Embryonic facial prominence (tissue), 1 donor: ENCODE results near the gene COX7A2.

Experiments
- DNase-seq: peaks from one replicate; pipeline ENCODE4 v3.0.0-alpha.2; 2016; ENCODE audit errors: extremely low spot score

COX7A2 gene

DNA sequence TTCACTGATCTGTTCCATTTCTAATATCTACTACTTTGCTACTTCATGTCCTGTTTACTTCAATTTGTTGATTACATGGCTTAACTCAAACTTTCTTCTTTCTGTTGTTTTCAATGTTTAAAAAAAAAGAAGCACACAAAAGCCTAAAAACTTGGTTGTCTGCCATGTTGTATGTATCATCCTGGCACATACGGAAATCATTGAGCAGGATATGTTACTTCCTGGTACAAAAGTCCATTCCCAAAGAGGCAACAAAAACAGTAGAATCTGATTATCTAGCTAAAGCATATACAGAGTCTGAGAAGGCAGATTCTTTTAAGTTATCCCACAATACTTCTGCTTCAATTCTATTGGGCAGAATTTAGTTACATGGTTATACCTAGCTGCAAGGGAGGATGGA is 23.2 kb downstream of the COX7A2 start:
- no peak for DNase-seq

DNA sequence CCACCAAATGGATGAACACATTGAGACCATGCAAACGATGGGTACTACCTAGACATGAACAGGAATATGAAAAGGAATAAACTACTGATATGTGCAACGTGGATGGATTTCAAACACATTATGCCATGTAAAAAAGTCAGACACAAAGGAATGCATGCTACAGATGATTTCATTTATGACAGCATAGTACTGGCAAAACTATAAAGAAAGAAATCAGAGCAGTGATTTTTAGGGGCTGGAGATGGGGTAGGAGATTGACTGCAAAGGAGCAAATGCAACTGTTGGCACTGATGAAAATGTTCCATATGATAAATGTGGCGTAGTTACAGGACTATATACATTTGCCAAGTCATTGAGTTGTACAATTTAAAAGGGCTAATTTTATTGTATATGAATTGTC is 24.3 kb downstream of the COX7A2 start:
- peak; percentile 48 for DNase-seq

DNA sequence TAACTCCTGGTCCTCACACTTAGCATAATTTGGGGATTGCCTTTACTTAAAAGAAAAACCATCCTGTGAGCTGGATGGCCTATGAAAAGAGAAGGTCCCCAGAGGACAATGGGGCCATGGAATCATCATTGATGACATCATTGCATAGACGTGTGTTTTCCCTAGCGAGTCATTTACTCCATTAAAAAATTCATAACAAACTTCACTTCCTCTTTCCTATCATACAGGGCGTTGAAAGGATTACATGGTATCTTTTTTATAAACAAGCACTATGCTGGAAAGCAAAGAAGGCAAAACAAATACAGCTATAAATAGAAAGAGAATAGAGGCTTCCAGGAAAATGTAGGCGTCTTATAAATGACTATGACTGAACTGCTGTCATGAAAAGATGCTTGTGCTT is 26.4 kb downstream of the COX7A2 start:
- DNase-seq: no peak

DNA sequence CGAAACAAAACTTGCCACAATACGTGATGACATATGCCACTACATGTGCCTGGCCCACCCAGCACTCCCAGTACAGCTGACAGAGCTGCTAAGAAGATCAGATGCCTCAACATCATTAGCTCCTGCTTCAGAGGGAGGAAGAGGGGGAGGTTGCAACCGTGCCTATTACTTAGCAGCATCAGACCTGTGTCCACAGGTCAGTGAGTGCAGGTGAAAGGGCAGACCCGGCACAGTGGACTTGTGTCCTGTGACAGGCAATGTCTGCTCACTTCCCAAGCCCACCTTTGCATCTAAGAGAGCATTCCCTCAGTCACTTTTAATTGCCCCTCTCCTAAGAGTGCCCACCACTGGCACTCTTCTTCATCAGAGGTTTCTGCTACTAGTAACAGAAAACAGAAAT is 28.3 kb downstream of the COX7A2 start:
- DNase-seq: no peak

DNA sequence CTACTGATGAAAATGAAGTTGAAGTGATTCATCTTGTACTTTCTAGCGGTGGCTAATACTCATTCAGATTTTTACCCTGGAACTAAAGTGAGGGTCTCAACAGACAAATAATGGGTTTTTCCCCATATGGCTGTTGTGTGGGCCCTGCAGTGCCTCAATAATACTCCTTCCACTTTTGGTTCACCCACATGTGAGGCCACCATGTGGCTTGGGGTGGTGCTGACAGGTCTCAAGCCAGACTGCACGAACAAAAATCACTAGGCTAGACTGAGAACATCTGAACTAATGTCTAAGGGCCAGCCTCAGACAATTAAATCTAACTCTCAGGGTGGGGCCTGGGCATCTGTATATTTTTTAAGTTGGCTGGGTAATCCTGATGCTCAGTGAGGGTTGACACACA is 29.9 kb downstream of the COX7A2 start:
- no peak for DNase-seq

DNA sequence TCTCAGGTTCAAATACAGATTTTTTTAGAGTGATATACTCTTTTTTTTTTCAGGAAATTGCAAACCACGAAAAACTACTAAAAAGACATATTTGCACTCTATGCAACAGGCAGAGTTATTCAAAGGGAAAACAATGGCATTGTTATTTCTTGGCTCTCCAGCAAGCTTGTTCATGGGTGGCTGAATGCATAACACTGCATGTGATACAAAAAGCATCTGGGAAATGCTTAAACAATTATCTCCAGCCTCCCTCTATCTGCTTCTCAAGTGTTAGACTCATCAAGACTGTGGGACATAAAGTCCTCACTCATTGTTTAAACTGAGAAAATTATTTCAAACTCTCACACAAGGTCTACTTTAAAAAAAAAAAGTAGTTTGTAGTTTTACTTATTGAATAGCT is 30.5 kb downstream of the COX7A2 start:
- DNase-seq: no peak

DNA sequence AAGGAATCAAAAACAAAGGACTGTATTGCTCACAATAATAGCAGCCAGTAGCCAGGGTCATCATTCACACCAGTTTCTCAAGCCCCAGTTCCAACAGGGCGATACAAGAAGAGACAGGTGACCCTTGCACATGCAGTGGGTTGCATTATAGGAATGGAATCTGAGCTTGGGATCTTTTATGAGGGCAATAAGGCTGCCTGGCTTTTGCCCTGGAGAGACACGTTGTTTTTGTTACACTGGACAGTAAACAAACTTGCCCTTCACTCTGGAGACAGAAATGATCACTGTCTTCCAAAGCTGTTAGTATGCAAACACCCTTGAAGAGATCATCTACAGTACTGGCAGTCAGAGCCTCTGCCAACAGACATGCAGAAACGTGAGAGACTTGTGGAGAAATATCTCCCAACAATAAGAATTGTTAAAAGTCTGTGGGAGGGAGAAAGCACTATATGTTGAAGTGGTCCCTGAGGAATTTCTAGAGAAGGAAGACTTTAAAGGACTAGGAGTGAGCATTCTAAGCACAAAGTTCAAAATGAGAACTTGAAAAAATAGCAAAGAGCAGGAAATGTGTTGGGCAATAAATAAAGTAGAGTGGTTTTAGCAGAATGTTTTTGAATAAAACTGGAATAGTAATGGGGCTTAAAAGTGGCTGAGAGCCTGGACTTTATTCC is 31.5 kb downstream of the COX7A2 start:
- DNase-seq: no peak

DNA sequence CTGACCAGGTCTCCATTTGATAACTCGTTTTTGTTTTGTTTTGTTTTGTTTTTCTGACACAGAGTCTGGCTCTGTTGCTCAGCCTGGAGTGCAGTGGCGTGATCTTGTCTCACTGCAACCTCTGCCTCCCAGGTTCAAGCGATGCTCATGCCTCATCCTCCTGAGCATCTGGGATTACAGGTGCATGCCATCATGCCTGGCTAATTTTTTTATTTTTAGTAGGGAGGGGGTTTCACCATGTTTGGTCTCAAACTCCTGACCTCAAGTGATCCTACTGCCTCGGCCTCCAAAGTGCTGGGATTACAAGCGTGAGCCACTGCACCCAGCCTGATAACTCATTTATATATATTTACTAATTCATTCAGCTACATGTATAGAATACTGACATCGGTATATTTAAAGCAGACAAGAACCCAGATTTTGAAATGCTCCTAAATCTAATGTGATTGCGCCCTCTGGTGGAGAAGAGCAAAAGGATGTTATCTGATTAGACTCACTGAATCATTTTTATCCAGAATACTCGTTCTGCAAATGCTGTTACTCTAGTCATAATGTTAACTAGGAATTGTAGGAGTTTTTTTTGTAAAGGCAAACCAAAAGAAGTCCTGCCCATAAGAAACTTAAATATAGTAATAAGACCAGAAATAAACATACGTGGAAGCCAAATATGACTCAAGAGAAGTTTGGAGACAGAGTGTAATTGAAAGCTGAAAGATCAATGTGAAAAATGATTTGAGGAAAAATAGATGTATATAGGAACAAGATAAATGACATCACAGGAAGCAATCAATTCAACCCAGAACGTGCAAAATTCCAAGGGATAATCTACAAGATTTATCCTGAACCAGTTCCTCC is 32.5 kb downstream of the COX7A2 start:
- DNase-seq: peak; percentile 77

DNA sequence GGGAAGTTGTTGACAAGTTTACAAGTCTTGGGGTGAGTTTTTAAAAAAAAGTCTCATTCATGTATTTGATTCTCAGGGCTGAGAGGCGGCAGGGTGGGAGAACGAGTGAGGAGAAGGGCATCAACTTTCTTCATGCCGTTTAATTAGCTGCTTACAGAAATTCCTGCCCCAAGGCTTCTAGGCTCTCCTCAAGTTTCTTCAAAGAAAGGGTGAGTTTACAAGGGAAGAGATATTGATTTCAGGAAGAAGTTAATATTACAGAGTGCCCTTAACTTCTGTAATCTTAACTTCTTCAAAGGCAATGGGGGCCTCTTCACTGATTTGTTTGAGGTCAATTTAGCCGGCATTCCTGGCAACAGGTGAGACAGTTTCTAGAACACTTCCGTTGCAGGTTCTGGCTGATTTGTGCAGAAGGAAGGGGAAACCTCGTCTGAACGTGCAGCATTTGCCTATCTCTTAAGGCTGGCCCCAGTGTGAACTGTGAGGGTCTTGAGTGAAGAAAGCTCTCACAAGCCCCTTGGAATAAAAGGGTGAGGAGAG is 34.3 kb downstream of the COX7A2 start:
- DNase-seq: no peak

DNA sequence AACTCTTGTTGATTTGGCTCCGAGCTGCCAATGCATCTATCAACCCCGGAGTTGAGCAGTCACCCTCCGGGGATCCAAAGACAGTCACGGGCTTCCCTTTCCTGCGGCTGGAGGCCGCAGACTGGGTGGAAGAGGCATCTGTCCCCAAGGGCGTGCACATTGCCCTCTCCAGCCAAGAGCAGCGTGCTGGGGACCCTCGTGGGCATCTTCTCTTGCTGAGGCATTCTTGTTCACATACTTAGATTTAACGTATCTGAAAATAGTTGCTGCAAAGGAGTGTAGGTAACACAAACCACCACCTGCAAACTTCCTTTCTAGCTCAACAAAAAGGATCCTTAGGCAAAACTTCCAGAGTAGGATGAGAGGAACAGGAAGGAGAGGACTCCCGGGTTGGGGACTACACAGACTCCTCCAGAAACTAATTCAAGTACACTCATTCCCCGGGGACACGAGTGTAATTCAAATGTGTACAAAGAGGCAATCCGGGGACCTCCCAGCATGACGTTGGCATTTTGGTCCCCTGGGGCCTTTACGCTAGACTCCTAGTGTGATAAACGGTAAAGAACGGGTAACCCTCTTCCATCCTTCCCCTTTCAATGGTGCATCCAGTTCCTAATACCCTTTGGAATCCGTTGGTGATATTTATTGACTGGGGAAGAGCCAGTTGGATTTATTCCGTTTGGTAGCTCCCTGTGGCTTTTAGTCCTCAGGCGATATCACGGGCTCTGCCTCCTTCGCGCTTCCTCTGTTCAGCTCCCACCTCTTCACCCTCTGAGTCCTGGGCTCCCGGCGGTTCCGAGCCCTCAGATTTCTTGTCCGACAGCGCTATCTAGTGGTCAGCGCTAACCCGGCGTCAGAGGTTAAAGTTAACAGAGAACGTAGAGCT is 35.1 kb downstream of the COX7A2 start:
- DNase-seq: peak; percentile 75

DNA sequence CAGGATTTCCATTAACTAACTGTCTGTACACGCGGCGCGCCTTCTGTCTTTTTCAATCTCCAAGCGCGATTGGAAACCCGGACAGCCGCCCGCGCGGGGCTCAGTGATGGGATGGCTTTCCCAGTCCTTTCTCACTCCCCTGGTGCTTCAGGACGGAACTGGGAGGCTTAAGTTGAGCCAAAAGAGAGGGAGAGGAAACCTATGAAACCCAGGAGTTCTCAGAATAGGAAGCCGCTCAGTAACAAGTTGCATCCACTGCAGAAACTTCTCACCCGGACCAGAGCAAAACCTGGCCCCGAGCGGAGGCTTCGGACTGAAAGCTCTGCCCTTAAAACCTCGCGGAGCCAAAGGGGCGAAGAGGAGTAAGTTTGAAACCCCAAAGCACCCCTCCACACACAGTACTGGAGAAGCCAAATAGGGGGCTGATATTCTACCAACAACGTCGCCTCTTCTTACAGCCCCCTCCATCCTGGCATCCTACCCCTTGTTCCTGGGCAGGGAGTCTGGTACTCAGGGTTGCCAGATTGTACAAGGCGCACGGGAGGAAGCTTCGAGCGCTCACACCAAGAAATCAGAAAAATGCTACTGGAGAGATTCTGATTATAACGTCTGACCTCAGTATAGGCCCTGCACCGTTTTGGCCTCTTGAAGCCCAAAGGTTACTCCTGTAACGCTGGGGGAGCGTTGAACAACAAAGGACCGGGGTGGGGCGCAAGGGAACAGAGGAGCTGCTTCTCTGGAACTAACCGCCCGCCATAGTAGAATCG is 36.8 kb downstream of the COX7A2 start:
- DNase-seq: peak; percentile 51

DNA sequence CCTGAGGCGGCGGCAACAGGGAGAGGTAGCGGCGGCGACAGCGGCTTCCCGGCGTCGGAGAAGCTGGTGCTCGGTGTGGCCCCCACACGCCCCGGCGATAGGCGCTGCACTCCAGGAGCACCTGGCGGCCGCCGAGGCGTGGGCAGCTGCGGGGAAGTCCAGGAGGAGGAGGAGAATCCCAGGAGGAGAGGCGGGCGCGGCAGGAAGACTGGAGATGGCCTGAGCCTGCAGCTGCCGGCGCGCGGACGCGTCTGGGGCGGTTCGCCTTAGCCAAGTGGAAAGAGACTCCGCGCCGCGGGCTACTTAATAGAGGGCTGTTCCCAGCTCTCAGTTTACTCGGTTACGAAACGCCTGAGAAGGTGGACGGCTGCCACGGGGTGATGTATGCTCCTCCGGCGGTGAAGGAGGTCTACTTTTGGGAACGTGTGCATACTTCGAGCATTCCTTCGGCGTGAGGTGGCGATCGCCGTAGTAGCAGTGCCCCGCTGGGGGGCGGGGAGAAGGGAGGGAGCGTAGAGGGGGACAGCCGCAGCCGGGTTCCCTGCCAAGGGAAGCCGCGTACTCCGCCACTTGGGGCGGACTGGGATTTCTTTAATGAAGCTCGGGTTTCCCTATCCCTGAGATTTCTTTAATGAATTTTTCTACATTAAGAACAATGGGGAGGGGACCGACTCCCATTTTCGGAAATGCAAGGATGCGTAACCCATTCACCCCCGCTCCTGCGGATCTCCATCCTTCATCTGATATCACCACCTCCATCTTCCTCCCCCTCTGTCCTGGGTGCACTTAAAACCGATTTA is 37.6 kb downstream of the COX7A2 start, which contains the start of gene COL12A1:
Gene COL12A1, minus strand, starts transcription at position 278 of the 800 bp plus-strand sequence. CDS start 3,261 bp downstream, outside the sequence.
- peak; percentile 90 for DNase-seq

DNA sequence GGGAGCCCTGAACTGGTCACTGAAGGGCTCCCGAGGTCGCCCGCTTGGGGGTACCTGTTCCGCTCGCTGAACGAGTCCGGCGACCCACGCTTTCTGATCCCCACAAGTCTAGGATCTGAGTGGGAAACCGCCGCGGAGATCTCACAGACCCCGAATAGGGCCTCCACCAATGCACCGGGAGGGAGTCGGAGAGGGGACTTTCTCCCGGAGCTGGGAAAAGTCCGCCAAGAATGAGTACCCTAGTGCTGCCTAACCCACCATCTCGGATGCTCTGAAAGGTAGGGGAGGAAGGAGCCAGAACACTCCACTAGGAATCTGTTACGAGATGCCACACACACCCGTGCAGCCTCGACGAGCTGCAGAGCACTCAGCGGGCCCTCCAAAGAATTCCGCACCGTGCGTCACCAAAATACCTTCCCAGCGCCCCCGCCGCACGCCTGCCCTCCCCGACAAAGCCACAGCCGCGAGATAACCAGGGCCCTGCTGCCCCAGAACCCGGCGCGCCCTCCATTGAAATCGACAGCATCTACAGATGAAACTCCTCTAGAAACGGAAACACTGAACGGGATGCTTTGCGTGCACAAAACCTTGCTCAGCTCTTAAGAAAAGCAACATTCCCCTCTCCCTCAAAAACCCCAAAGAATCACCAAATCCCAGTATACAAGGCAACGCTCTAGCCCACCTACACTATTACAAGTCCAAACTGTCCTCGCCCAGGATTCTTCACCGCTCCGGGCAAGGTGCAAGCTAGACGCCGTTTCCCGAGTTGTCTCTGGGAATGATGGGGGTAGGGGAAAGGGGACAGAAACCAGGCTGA is 38.4 kb downstream of the COX7A2 start:
- DNase-seq: peak; percentile 49

DNA sequence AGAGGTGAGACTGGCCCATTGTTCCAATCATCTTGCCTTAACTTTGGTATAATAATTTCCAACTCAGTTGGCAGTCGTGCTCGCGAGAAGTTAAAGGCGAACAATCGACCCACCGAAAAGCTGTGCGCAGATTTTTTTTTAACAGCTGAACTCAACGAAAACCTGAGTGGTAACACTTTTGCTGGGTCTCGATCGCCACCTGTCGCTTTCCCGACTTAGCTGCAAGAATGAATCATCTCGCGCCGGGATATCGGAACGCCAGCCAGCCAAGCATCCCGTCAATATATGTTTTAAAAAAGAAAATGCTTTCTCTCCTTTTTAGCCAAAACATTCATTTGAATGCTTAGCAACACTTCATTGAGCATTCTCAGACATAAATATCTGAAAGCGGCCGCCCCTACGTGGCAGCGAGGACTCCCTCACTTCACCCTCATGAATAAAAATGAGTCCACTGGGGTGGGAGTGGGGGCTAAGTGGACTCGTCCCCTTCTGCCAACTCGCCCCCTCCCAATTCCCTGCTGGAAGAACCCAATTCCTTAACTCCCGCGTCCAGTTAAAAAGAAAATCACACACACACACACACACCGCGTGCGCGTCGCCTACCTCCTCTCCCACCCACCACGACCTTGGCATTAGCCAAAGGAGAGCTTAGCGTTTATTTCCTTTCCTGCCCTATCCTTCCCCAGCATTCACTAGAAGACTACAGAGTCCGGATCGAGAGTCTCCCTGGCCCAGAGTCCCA is 39.2 kb downstream of the COX7A2 start:
- DNase-seq: peak; percentile 88

DNA sequence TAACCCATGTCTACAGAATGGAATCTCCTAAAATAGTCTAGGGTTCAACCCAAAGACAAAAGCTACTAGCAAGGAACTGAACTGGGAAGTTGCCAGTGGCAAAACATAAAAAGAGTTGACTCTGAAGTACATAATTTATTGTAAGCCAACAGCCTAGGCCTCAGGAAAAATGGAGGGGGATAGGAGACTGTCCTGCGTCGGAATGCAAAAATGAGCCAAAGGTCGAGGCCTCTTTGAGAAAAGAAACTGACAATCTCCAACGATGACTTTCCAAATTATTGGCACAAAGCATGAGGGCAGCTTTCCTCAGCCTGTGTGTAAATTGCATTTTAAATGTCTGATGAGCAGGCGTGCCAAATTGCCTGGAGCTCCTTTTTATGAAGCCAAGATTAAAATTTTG is 39.9 kb downstream of the COX7A2 start:
- DNase-seq: no peak

DNA sequence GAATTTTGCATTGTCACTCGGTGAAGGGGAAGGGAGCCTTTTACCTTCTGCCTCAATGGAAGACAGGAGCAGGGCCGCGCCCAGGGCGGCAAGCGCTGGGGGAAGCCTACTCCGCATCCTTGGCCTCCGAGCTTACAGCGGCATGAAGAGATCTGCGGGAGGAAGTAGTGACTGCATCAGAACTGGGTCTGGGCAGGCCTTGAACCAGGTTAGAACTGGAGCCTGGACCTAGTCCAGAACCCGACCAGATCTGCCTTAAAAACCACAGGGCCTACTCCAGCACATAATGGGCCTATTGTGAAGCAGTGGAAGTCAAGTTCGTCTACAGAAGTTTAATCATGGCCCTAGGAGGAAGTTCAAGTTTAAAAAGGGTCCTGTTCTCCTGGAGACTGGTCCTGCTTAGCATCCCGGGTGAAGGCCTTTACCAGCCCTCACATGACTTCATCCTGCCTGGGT is 40.9 kb downstream of the COX7A2 start:
- peak; percentile 23 for DNase-seq

DNA sequence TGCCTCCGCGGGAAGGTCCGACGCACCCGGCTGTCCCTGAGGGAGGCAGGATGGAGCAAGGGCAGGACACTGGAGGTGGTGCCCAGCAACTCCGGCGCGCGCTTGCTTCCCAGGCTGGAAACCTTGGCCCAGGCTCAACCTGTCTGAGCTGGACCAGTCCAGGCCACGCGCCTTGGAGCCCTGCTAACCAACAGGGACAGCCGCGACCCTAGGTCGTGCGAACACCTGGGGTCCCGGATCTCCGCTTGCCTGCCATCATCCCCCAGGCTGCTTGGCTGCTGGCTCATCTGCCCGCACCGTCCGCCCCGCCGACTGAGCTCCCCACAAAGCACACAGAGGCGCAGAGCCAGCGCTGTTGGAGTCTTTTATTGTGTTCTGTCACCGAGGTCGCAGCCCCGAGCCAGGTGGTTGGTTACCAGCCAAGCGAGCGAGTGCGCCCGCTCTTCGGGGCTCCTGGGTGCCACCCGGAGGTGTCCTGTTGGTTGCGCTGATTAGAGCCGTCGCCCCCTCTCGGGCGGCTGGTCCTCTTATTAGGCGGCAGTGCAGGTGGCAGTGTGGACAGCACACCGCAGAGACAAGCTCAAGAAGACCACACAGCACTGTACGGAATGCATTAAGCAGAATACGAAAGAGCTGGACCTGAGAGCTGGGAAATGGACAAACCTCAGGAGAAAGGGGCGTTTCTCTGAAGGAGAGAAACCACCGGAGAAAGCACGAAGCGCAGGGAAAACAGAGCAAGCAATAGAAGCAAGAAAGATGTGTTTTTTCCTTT is 41.5 kb downstream of the COX7A2 start:
- DNase-seq: no peak

DNA sequence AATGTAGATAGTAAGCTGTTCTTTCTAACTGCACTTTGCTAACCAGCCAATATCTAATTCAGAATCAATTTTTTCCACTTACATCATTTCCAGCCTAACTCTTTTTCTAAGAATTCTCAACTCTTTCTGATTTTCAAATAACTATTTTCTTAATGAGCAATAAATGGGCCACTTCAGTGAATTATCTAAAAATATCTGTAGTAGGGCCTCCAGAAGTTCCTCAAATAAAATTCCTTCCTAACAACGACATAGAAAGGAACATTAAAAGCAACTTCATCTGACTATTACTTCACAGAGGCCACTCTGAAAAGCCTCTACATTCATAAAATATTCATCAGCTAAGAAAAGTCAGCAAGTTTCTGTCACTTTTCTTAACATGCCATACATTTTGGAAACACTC is 42.6 kb downstream of the COX7A2 start:
- DNase-seq: no peak
